NCI-H748 (cell line): Measurements from ENCODE around the gene GALK1.

ENCODE experiments used
- DNase-seq: peaks from one replicate; lab custom pipeline; 2025; ENCODE audit not compliant: unreplicated experiment; lab: John Stamatoyannopoulos, UW

GALK1 gene

DNA sequence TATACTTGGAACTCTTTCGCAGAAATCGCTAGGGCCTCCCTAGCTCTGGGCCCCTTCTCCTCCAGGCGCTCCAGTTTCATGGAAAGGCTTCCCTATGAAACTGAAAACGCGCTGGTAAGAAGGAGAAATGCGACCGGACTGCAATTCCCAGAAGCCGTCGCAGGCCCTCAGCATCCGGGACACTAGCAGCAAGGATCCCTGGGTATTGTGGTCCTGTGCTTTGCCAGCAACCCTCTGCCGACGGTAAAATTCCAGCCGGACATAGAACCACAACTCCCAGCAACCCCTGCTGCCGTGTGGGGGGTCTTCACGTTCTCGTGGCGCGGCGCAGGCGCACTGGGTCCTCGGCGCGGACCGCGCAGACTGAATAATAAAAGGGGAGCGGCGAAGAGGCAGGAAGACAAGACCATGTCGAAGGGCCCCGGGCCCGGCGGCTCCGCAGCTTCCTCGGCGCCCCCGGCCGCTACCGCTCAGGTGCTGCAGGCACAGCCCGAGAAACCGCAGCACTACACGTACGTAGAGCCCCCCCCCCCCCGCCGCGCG, 19.6 kb upstream of the GALK1 start, which contains the start of gene UNK:
UNK (plus strand) TSS at position 334 of the 543 bp plus-strand sequence; CDS start at position 409, 75 bp downstream.
- peak; percentile 97 for DNase-seq

GRCh38 chr17:75783803-75784472, 18.9 kb upstream of the GALK1 start:
- peak; percentile 47 for DNase-seq

- peak; percentile 69 for DNase-seq
Observed at GRCh38 chr17:75783069-75783783, 18.2 kb upstream of the GALK1 start.

GRCh38 chr17:75779987-75780889, 15.2 kb upstream of the GALK1 start:
- no peak for DNase-seq

DNA sequence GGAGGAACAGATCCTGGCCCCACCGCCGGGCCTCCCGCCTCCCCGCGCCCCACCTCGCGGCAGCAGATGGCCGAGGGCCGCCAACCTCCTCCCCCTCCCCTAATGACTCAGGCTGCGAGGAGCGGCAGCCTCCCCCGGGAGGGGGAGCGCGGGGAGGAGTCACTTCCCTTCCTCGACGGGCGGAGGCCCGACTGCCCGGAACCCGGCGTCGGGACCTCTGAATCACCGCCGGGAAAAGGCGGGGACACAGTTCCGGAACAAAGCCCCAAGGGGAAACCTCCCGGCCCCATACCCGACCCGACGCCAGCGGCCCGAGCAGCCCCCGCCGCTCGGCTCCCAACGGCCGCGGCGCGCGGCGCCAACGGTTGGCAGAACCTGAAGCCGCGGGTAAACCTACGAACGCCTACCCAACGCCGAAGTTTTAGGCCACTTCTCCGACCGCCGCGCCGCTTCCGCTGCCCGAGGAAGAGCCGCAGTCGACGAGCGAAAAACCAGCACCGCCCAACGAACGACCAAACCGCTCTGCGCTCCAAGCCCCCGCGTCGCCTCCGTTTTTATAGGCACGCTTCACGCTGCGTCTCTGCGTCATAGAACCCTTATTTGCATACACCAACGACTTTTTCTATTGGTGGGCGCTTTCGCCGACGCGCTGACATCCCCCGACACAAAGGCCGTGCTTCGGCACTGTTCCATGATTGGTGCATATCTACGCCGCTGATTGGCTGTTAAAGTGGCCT, 14.4 kb upstream of the GALK1 start:
- peak; percentile 99 for DNase-seq

DNA sequence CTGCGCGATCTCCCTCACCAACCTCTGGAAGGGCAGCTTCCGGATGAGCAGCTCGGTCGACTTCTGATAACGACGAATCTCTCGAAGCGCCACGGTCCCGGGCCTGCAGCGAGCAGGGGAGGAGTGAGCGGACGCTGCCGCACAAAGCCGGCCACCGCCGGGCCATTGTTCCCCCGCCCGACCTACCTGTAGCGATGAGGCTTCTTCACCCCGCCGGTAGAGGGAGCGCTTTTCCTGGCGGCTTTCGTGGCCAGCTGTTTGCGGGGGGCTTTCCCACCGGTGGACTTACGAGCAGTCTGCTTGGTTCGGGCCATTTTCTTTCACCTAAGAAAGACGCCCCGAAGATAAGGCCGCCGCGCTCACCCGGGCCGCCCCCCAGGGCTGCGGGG, 13.9 kb upstream of the GALK1 start:
- peak; percentile 68 for DNase-seq

DNA sequence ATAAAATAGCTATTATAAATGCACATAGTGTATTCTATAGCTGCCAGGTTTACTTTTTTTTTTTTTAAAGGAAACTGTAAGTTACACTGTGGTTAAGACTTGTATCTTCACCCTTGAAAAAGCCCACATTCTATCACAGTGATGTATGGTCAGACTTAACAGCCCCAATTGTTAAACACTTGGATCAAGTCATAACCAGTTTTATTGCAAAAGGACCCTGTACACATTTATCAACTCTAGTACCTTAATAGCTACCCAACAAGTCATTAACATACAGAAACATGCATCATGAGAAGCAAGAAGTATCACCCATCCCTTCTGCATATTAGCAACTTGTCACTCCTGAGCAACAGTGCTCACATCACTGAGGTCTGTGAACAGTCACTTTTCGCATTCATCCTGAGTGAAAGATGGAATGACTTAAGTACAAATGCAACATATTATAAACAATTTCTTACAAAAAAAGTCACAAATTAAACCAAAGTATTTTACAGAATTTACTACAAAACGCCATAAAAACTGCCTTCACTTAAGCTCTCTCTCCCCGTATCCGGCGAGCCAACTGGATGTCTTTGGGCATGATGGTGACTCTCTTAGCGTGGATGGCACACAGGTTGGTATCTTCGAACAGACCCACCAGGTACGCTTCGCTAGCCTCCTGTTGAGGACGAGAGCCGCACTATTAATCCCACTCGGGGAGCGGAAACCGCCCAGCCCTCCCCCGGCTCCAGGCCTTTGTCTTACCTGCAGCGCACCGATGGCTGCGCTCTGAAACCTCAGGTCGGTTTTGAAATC, 13.3 kb upstream of the GALK1 start:
- DNase-seq, result peak; percentile 63

- DNase-seq, result no peak
Observed at GRCh38 chr17:75777296-75777922, 12.4 kb upstream of the GALK1 start.

DNA sequence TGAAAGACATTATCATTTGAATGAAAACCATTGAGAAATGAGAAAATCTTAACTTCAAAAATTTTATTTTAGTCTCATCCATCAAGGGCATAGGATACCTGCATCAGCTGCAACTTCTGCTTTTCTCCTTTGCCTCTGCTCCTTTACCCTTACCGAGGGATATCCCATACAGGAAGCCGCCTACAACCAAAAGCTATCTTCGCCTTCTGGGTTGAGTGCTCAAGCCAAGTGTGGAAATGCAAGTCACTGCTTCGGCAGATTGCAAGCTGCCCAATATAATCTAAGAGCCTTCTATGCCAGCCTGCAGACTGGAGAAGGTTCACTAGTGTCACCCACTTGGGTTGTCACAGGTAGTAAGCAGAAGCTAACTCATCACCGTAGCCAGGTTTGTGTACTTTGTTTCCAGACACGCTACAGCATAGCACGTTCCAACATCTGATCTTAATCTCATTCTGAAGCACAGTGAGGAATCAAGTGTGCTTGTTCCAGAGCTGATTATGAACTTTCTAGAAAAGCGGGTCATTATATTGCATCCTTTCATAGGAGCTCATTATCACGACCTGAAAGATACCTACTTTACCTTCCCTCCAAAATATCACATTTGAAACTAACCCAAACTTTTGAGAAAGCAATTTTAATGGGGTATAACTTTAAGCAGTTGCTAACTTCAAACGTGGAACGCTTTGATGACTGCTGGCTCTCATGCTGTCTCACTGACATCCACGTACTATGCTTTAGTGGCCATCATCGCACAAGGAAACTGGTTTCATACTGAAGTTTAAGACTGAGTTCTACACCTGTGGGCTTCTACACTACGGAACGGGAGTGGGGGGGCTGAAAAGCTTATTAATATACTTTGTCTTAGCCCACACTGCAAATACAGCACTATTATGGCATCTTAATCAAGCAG, 11.6 kb upstream of the GALK1 start:
- no peak for DNase-seq

- DNase-seq, result peak; percentile 27
Observed at GRCh38 chr17:75774991-75775668, 10.1 kb upstream of the GALK1 start.

- DNase-seq, result no peak
Observed at GRCh38 chr17:75774471-75774990, 9.5 kb upstream of the GALK1 start.

DNA sequence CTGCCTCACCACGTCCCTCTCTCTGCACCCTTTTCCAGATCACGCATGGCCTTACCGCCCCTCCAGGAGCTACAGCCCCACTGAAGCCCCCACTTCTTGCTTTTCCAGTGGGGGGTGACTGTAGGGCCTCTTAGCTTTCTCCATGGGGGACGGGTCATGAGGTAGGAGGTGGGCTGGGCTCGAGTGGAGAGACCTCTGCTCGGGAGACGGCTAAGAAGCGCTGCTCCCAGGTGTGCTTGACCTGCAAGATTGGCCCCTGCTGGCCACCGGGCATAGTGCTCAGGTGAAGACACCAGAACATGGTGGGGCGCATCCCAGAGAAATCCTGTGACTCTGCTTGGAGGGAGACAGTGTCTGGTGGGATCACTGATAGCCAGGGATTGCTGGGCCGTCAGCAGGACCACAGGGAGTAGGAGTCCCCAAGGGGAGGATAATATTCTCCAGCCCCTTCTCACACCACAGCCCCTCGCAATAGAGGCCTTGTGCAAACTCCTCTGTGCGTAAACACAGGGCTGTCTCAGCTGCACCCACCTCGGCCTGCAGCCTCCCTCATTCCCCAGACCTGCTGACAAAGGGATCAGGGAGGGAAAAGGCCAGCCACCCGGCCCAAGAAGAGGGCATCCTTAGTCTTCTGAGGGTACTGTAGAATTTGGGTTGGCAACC, 8.9 kb upstream of the GALK1 start:
- DNase-seq, result no peak

GRCh38 chr17:75773121-75773807, 8.3 kb upstream of the GALK1 start:
- DNase-seq, result no peak

DNA sequence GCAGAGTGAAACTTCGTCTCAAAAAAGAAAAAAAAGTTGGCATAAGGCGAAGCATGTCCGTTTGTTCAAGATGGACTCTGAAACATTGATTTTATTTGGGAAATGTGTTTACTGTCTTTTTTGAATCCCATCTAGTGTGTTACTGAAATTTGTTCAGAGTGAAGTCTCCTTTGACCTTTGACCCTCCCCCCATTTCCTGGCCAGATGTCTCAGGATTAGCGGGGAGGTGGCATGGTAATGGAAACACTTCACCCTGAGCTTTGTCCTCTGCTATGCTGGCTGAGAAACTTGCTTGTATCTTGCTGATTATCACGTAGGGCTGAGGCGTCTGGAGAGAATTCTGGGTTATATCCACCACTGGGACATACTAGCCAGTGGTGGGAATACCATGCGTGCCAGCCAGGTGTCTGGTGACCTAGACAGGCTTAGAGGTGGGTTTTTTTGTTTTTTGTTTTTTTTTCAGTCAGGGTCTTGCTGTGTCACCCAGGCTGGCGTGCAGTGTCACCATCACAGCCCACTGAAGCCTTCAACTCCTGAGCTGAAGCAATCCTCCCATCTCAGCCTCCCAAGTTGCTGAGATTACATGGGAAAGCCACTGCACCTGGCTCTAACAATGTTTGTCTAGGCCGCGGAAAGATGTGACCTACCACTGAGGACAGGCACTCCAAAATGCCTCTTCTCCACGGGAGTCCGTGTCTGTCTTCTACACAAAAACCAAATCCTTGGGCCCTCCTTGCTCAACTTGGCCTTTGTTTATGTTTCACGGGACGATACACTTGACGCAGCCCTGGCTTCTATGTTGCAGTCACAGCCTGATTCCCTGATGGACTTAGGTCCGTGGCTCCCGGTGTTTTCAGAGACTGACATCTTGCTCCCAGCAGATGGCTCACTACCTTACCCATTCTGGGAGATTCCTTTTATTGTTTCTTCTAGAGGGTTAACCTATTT, 6.6 kb upstream of the GALK1 start:
- no peak for DNase-seq

GRCh38 chr17:75769536-75769935, 4.5 kb upstream of the GALK1 start:
- peak; percentile 66 for DNase-seq
